Occipital lobe (tissue), 2 donors: ENCODE results near the gene LDB2. TPM values are rescaled to one million over a fixed set of nuclear protein-coding genes. Genes with fewer than 3 reads are reported as not detected.
A peak's percentile ranks its signal among the peaks of the same experiment; 100 is the strongest.

Experiments
- DNase-seq: peaks from one replicate; lab custom pipeline; 2025; lab: John Stamatoyannopoulos, UW
- total RNA-seq: library from RNA; depleted of rRNA; stranded (reverse); fragments of >200 nt; gene quantifications from one replicate; pipeline ENCODE4 v1.2.3, GENCODE V29; 2014

The LDB2 gene
- total RNA-seq, 1 donor from 2014 or later: 146 TPM

DNA sequence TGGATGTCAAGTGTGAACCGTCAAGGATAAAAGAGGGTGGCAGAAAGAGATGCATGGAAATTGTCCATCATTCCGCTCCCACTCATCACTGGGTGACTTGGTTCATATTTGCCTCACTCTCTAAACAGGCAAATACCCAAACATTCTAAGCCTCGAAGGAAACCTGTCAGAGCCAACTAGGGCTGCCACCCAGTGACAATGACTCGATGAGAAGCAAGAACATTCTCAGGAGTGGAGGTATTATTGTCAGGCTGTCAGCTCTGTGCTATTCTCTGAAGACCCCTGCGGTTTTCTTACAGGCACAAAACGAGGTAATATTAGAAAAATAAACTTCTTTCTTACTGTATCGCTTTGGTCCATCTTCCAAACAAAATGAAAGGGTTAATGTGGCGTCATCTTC is 139.6 kb downstream of the LDB2 start:
- DNase-seq: no peak

- no peak for DNase-seq
Measured at GRCh38 chr4:16758255-16758654, 140.2 kb downstream of the LDB2 start.

DNA sequence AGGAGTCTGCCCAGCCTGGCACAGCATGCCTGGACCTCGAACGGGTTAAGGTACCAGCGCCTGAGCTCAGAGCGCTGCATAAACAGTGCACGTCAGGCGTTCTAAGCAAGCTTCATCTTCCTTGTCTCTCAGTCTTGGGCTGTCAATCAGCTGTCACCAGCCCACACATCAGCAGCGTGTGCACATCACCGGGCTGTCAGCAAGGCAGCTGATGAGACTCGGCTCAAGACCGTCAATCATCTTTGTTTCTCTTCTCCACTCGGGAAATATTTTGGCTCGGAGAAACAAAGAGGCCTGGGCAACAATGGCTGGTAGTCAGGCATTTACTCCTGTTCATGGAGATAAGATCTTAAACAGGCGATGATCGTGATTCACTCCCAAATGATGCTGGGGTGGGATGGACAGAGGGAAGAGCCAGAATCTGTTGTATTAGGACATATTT is 141.3 kb downstream of the LDB2 start:
- no peak for DNase-seq

DNA sequence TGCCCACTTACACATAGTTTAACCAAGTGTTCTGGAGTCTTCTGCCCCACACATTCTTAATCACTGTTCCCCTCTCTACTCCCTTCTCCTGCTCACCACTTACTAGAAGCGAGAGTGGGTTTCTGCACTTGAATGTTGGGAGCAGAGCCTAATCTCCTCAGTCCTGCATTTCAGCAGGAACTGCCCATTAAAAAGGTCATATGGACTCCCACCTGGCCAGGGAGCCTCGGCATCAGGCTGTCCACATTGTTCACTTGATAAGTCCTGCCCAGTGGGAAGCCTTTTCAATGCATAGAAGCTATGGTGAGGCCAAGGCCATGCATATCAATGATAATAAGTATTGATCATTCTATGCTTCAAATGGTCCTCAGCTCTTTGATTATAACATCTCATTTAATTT is 144.3 kb downstream of the LDB2 start:
- no peak for DNase-seq

GRCh38 chr4:16752150-16752549 is 146.3 kb downstream of the LDB2 start:
- no peak for DNase-seq

- DNase-seq: no peak
Measured at GRCh38 chr4:16750882-16751642, 147.4 kb downstream of the LDB2 start.

GRCh38 chr4:16750216-16750615 is 148.2 kb downstream of the LDB2 start:
- no peak for DNase-seq

DNA sequence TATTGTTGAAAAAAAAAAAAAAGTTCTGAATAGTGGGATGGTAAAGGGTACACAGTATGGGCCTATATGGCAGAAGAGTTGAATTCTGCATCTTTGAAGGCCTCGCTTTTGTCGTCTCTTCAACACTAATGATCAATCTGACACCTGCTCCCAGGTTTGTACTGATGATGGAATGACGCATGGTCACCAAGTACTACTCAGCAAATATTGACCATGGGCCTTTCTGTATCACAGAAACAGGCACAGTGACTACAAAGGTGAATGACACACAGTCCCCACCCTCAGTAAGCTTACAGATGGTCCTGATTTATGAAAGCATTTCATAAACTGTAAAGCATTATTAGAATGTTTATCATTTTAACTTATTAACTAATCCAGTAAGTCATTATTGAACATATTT is 152.6 kb downstream of the LDB2 start:
- DNase-seq: no peak

DNA sequence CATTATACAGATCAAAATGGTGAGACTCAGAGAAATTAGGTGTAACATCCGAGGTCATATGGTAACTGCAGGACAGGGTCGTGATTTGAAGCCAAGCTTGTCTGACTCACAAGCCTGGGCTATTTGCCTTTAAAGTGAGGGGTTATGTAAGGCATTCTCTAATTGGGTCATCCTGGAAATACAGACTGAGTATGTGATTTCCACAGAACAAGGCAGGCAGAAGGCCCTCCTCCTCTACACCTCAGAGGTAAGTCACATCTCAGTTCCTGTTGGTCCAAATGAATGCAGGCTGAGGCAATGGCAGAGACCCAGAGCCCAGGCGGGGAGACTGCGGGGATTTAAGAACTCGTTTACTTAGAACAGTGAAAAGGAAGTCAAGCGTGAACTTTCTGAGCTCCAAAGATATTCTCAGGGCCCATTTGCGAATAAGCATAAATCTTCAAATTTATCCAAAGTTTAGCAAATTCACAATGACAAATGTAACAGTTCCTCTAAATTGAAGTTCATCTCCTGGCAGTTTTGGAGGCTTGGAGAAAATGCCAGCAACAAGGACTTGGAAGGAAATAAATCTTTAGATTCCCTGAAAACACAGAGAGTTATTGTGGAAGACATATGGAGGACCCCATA is 153.3 kb downstream of the LDB2 start:
- DNase-seq: no peak

DNA sequence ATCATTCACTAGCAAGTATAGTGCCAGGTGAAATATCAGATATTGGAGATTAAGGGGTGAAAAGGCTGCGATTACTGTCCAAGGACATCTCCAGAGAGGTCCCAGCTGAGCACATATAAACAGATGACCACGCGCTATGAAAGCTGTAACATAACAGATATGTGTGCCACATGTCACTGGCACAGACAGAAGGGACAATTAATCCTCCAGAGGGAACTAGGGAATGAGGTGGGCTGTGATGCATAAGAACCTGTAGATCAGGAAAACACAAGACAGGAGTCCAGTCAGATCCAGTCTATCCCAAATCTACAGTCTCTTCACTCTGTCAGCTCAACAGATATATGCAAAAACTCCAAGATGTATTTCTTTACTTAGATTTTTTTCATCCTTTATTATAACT is 157.2 kb downstream of the LDB2 start:
- no peak for DNase-seq

DNA sequence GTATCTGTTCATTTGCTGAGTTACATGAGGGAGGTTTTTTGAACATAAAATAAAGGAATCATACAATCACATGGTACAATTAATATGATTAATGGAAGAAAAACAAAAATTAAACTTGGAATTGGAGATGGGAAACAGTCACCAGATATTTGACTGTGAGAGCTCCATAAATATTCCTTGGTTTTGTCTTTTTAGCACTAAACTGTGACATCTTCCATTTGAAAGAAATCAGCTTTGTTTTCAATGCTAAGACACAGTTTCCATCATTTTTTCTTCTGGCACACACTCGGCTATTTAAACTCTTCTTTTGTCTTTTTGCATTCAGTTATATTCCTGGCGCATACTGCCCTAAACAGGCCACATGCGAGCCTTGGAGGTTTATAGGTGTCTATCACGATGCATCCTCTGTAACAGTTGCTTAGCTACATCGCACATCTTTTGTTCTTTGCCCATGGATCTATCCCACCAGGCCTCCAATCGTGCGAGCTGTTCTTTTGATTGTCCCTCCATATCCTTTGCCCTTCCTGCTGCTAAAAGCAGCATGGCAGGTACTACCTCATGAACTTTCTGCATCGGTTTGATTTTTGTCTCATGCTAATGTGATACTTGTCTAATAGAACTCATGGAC is 158.3 kb downstream of the LDB2 start:
- no peak for DNase-seq

- DNase-seq: no peak
Measured at GRCh38 chr4:16738558-16738957, 159.9 kb downstream of the LDB2 start.

GRCh38 chr4:16733509-16733908 is 164.9 kb downstream of the LDB2 start:
- peak; percentile 4 for DNase-seq

- no peak for DNase-seq
Measured at GRCh38 chr4:16732741-16733140, 165.7 kb downstream of the LDB2 start.

DNA sequence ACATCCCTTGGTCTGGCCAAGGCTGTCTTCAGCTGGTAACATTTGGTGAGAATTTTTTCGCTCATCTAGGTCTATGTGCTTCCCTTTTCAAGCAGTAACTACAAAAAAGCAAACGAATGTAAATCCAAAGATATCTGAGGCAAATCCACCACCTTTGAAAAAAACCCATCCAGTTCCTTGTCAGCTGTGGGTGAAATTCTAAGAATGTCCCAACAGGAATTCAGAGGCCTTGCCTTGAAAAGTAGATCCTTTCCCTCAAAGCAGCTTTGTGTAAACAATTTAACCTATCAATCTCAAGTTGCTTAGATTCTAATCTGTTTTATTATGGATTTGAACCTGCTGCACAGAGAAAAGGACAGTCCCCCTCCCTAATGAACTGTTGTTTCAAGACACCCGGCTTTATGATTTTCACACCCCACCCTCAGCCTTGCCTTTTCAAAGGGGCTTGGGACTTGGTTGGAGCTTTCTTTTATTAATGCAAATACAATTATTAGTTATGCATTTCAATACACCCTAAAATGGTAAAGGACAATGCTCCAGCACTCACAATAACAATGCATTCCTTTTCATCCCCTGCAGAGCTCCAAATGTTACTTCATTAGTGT is 166.6 kb downstream of the LDB2 start:
- DNase-seq: no peak

- DNase-seq: no peak
Measured at GRCh38 chr4:16730522-16731205, 167.8 kb downstream of the LDB2 start.

DNA sequence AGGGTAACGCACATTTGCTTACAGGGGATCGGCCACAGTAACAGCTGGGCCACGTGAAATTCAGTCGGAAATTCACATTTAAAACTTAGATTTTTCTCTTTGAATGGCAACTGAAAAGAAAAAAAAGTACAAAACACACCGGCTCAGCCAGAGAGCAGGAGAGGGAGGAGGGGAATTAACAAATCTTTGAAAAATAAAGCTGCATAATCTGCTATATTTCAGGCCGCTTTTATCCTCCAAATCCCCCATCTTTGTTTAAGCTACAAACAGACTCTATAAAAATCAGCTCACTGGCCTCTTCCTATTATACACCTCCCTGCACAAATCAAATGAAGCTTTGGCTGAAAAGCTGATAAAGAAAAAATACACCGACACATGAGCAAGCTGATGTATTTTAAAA is 169.1 kb downstream of the LDB2 start:
- no peak for DNase-seq

GRCh38 chr4:16728849-16729248 is 169.6 kb downstream of the LDB2 start:
- DNase-seq: no peak

DNA sequence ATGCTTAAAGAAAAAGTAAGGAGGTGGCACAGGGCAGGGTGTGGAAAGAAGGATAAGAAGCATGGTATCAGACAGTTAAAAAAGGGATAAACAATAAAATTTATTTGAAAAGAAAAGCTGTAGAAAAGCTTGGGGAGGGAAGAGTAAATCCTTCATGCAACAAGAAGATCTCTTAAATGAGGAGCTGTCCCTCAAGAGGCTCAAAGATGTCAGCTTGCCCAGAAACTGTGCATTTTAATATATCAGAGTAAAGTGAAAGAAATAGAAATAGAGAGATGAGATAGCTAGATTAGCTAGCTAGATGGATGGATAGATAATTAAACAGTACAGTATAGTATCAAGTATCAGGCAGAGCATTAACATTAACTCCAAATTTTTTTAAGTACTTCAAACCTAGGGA is 170.3 kb downstream of the LDB2 start:
- DNase-seq: no peak

DNA sequence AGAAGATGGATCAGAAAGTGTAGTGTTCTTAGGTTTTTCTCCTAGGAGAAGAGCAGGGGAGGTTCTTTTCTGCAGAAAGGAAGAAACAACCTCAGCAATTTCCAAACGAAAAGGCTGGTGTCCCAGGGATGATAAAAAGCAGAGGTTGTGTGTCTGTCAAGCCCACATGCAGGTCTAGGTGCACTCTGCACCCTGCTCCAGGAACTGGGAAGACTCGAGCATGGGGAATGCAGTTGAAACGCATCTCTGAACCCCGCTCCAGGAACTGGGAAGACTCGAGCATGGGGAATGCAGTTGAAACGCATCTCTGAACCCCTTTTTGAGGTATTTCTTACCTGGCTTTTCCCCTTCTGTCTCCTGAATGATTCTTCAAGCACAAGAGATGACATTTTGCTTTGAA is 171.2 kb downstream of the LDB2 start:
- no peak for DNase-seq

GRCh38 chr4:16726368-16727050 is 171.9 kb downstream of the LDB2 start:
- no peak for DNase-seq
